MG63 (cell line): Measurements from ENCODE around the gene OTUD4. TPM values are rescaled to one million over a fixed set of nuclear protein-coding genes. Genes with fewer than 3 reads are reported as not detected.

Experiments
- DNase-seq: peaks from one replicate; pipeline ENCODE4 v3.0.0-alpha.2; 2020
- H3K27me3 ChIP-seq: fragments of 250-450 bp; sonication (Bioruptor Pico); 2 replicates; pipeline ENCODE4 v1.5.1; 2020; ENCODE audit warnings: mild to moderate bottlenecking, moderate library complexity
- H3K36me3 ChIP-seq: fragments of 250-450 bp; sonication (Bioruptor Pico); 2 replicates; pipeline ENCODE4 v1.5.1; 2020; ENCODE audit warnings: mild to moderate bottlenecking, moderate library complexity
- H3K4me3 ChIP-seq: fragments of 250-450 bp; sonication (Bioruptor Pico); 2 replicates; pipeline ENCODE4 v1.5.1; 2020; ENCODE audit warnings: mild to moderate bottlenecking, moderate library complexity
- H3K9me3 ChIP-seq: fragments of 250-450 bp; sonication (Bioruptor Pico); 2 replicates; pipeline ENCODE4 v1.5.1; 2020; ENCODE audit warnings: mild to moderate bottlenecking, moderate library complexity
- total RNA-seq: library from RNA; depleted of rRNA; stranded (reverse); fragments of >200 nt; shearing (Covaris generic); gene quantifications from 2 replicates; pipeline ENCODE4 v1.2.3, GENCODE V29; 2014; ENCODE audit warnings: low replicate concordance; rRNA removed

The OTUD4 gene
- total RNA-seq, 1 experiment from 2014 or later = 5.2 TPM

GRCh38 chr4:145098675-145099037, 81.7 kb downstream of the OTUD4 start:
- H3K4me3 ChIP-seq = peak overlapping the region; percentile 91
- H3K36me3 ChIP-seq = peaks cover 35% of the 10 kb centered on the region
- no peaks in the 10 kb centered on the region for H3K27me3 ChIP-seq
- H3K9me3 ChIP-seq = no peaks in the 10 kb centered on the region
- peak; percentile 37 for DNase-seq

GRCh38 chr4:145097821-145098674, 82.3 kb downstream of the OTUD4 start, which contains the start of the genes ABCE1 and ANAPC10:
ABCE1 (plus strand) TSS chr4:145098311; CDS start chr4:145104413, 6,102 bp downstream.
ANAPC10 (minus strand) TSS chr4:145098196; CDS start chr4:145096099, 2,097 bp downstream.
- Histone ChIP-seq H3K36me3 (peaks cover 38% of the 10 kb centered on the region), H3K27me3 (no peaks in the 10 kb centered on the region), H3K4me3 (peak within 1 kb of the TSS; percentile 91), H3K9me3 (no peaks in the 10 kb centered on the region)
- peak; percentile 94 for DNase-seq

- Histone ChIP-seq H3K27me3 (no peaks in the 10 kb centered on the region), H3K9me3 (no peaks in the 10 kb centered on the region)
These were observed 83.0 kb downstream of the OTUD4 start for GRCh38 chr4:145097331-145097820.

GRCh38 chr4:145093638-145094037, 86.8 kb downstream of the OTUD4 start:
- H3K4me3 ChIP-seq = no peak overlapping the region
- no peaks in the 10 kb centered on the region for H3K27me3 ChIP-seq
- H3K9me3 ChIP-seq = no peaks in the 10 kb centered on the region
- H3K36me3 ChIP-seq = peaks cover 34% of the 10 kb centered on the region
- no peak for DNase-seq

More at GRCh38 chr4:145097331-145097820, 83.0 kb downstream of the OTUD4 start:
- DNase-seq = no peak
- peak overlapping the region; percentile 91 for H3K4me3 ChIP-seq
- H3K36me3 ChIP-seq = peaks cover 44% of the 10 kb centered on the region

GRCh38 chr4:145090380-145090779, 90.0 kb downstream of the OTUD4 start:
- Histone ChIP-seq H3K36me3 (peaks cover 30% of the 10 kb centered on the region), H3K4me3 (no peak overlapping the region), H3K27me3 (no peaks in the 10 kb centered on the region), H3K9me3 (no peaks in the 10 kb centered on the region)
- DNase-seq = no peak

- H3K36me3 ChIP-seq = no peaks in the 10 kb centered on the region; the same call in none of the 2 replicates
- H3K27me3 ChIP-seq = no peaks in the 10 kb centered on the region
These were observed 96.3 kb downstream of the OTUD4 start for GRCh38 chr4:145083891-145084605.

More at GRCh38 chr4:145083891-145084605, 96.3 kb downstream of the OTUD4 start:
- Histone ChIP-seq H3K4me3 (no peak overlapping the region), H3K9me3 (no peaks in the 10 kb centered on the region)
- no peak for DNase-seq

Other genes starting within 250 kb of the OTUD4 start
- gene ANAPC10, start 82.4 kb downstream of the OTUD4 start, total RNA-seq = 44.1 and 86.7 TPM in 2 replicates
- 84.7 and 137 TPM in 2 replicates for gene ABCE1, start 82.3 kb downstream of the OTUD4 start, total RNA-seq